GM23338 (cell line): Measurements from ENCODE around the gene ACSM6. TPM values are rescaled to one million over a fixed set of nuclear protein-coding genes. Genes with fewer than 3 reads are reported as not detected.

Experiments used
- ATAC-seq: fragments of 200-7000 bp; cut with Tn5 transposase; 3 replicates; pipeline ENCODE4 v1.9.1; 2020
- DNase-seq: peaks from one replicate; pipeline ENCODE4 v3.0.0-alpha.2; 2015; ENCODE audit warnings: low spot score
- H2AFZ ChIP-seq: fragments of 200-600 bp; sonication (generic); 2 replicates; pipeline ENCODE4 v1.8.0; 2016; ENCODE audit warnings: antibody characterized with exemption, mild to moderate bottlenecking, moderate library complexity
- H3F3A ChIP-seq: fragments of 200-600 bp; sonication (generic); replicated peaks from 2 replicates; pipeline ENCODE4 v1.8.0; 2017; ENCODE audit warnings: antibody characterized with exemption, mixed run types, low read depth
- H3K27ac ChIP-seq: fragments of 200-600 bp; sonication (generic); 2 replicates; pipeline ENCODE4 v1.6.1; 2016; ENCODE audit warnings: low read depth
- H3K27me3 ChIP-seq: fragments of 200-600 bp; sonication (generic); 2 replicates; pipeline ENCODE4 v1.8.0; 2016; ENCODE audit warnings: mild to moderate bottlenecking, mixed run types, moderate library complexity; ENCODE audit not compliant: insufficient read depth
- H3K36me3 ChIP-seq: fragments of 200-600 bp; sonication (generic); 2 replicates; pipeline ENCODE4 v1.8.0; 2016; ENCODE audit warnings: mild to moderate bottlenecking; ENCODE audit not compliant: insufficient read depth
- H3K4me1 ChIP-seq: fragments of 200-600 bp; sonication (generic); 2 replicates; pipeline ENCODE4 v1.8.0; 2016; ENCODE audit warnings: mild to moderate bottlenecking, moderate library complexity; ENCODE audit not compliant: insufficient read depth
- H3K4me2 ChIP-seq: fragments of 200-600 bp; sonication (generic); 2 replicates; pipeline ENCODE4 v1.7.1; 2017; ENCODE audit warnings: mixed run types
- H3K4me3 ChIP-seq: fragments of 200-600 bp; sonication (generic); 2 replicates; pipeline ENCODE4 v1.6.1; 2016; ENCODE audit warnings: mixed run types
- H3K79me2 ChIP-seq: fragments of 200-600 bp; sonication (generic); replicated peaks from 2 replicates; pipeline ENCODE4 v1.8.0; 2017; ENCODE audit warnings: mild to moderate bottlenecking; ENCODE audit not compliant: insufficient read depth
- H3K9me2 ChIP-seq: fragments of 200-600 bp; sonication (generic); 2 replicates; pipeline ENCODE4 v1.8.0; 2017; ENCODE audit not compliant: insufficient read depth
- H4K20me1 ChIP-seq: fragments of 200-600 bp; sonication (generic); replicated peaks from 2 replicates; pipeline ENCODE4 v1.8.0; 2017; ENCODE audit warnings: mild to moderate bottlenecking; ENCODE audit not compliant: insufficient read depth
- H3K27ac Mint-ChIP-seq: 2 replicates; pipeline ENCODE4 v1.8.0; 2020; ENCODE audit warnings: inconsistent platforms, mild to moderate bottlenecking, moderate library complexity, mixed read lengths
- H3K27me3 Mint-ChIP-seq: 3 replicates; pipeline ENCODE4 v1.8.0; 2022; ENCODE audit warnings: low read depth, mild to moderate bottlenecking, moderate library complexity, mixed read lengths, inconsistent platforms; ENCODE audit not compliant: insufficient read depth, poor library complexity
- H3K36me3 Mint-ChIP-seq: 3 replicates; pipeline ENCODE4 v1.8.0; 2021; ENCODE audit warnings: low read depth, mild to moderate bottlenecking, inconsistent platforms, moderate library complexity, mixed read lengths
- H3K4me1 Mint-ChIP-seq: 3 replicates; pipeline ENCODE4 v1.8.0; 2020; ENCODE audit warnings: mild to moderate bottlenecking, inconsistent platforms, mixed read lengths
- H3K4me3 Mint-ChIP-seq: 3 replicates; pipeline ENCODE4 v1.8.0; 2021; ENCODE audit warnings: moderate library complexity, mild to moderate bottlenecking, inconsistent platforms, mixed read lengths
- H3K9me3 Mint-ChIP-seq: 3 replicates; pipeline ENCODE4 v1.8.0; 2020; ENCODE audit warnings: moderate library complexity, mild to moderate bottlenecking, inconsistent platforms, mixed read lengths
- CREB1 ChIP-seq: fragments of 250-450 bp; sonication (Bioruptor Pico); IDR thresholded peaks from 2 replicates; pipeline ENCODE4 v1.5.0; 2020; ENCODE audit warnings: low read depth, mild to moderate bottlenecking, moderate library complexity
- EZH2 ChIP-seq: fragments of 200-600 bp; sonication (generic); IDR thresholded peaks from one replicate; pipeline ENCODE4 v1.8.0; 2017; ENCODE audit warnings: antibody characterized with exemption, mild to moderate bottlenecking, low read depth; ENCODE audit not compliant: unreplicated experiment
- EZH2phosphoT487 ChIP-seq: fragments of 200-600 bp; sonication (generic); IDR thresholded peaks from one replicate; pipeline ENCODE4 v1.8.1; 2018; ENCODE audit warnings: antibody characterized with exemption; ENCODE audit not compliant: unreplicated experiment
- JUNB ChIP-seq: IDR thresholded peaks from one replicate; pipeline ENCODE4 v1.6.1; 2016; ENCODE audit warnings: antibody characterized with exemption; ENCODE audit not compliant: unreplicated experiment
- NANOG ChIP-seq: IDR thresholded peaks from 2 replicates; pipeline ENCODE4 v1.6.1; 2016; ENCODE audit warnings: antibody characterized with exemption, borderline replicate concordance
- POLR2AphosphoS5 ChIP-seq: IDR thresholded peaks from 2 replicates; pipeline ENCODE4 v1.6.1; 2016; ENCODE audit warnings: antibody characterized with exemption, low read depth
- STAT1 ChIP-seq: IDR thresholded peaks from one replicate; pipeline ENCODE4 v1.6.1; 2016; ENCODE audit warnings: antibody characterized with exemption; ENCODE audit not compliant: unreplicated experiment
- ZNF114 ChIP-seq: fragments of 250-450 bp; sonication (Bioruptor Pico); IDR thresholded peaks from 2 replicates; pipeline ENCODE4 v1.5.0; 2020; ENCODE audit warnings: mild to moderate bottlenecking, moderate library complexity
- ZNF331 ChIP-seq: fragments of 250-450 bp; sonication (Bioruptor Pico); IDR thresholded peaks from 2 replicates; pipeline ENCODE4 v1.5.0; 2020; ENCODE audit warnings: low read depth, mild to moderate bottlenecking, moderate library complexity
- polyA plus RNA-seq: library from polyadenylated mRNA; unstranded; fragments of >200 nt; fragmentation: Nextera tagmentation; extraction: Ambion mirVana; gene quantifications from 2 replicates; pipeline ENCODE4 v1.2.1, GENCODE V29; 2016
- total RNA-seq: library from RNA; depleted of rRNA; stranded (reverse); fragments of >200 nt; shearing (Covaris generic); gene quantifications from 2 replicates; pipeline ENCODE4 v1.2.3, GENCODE V29; 2014
- TF ChIP-seq, protein P1 (sequence below): IDR thresholded peaks from one replicate; pipeline ENCODE4 v1.6.1; 2018; ENCODE audit warnings: antibody characterized with exemption; ENCODE audit not compliant: unreplicated experiment
- TF ChIP-seq, protein P2 (sequence below): fragments of 250-450 bp; sonication (Bioruptor Pico); IDR thresholded peaks from 2 replicates; pipeline ENCODE4 v1.5.0; 2020; ENCODE audit warnings: mild to moderate bottlenecking, moderate library complexity
- TF ChIP-seq, protein P3 (sequence below): IDR thresholded peaks from 2 replicates; pipeline ENCODE4 v1.6.1; 2016; ENCODE audit warnings: antibody characterized with exemption
- TF ChIP-seq, protein P4 (sequence below), 2 experiments: fragments of 200-600 bp in 1 of 2; sonication (generic) in 1 of 2; conservative IDR thresholded peaks; 2 replicates each; pipeline versions ENCODE4 v1.5.1 to v1.6.1; 2016 to 2017; ENCODE audit warnings: antibody characterized with exemption in 2 of 2, low read depth in 2 of 2, mild to moderate bottlenecking in 2 of 2, moderate library complexity in 1 of 2

The ACSM6 gene
- total and polyA plus RNA-seq, 2 experiments from 2014 or later, result 0.65 TPM; not detected in 1

DNA sequence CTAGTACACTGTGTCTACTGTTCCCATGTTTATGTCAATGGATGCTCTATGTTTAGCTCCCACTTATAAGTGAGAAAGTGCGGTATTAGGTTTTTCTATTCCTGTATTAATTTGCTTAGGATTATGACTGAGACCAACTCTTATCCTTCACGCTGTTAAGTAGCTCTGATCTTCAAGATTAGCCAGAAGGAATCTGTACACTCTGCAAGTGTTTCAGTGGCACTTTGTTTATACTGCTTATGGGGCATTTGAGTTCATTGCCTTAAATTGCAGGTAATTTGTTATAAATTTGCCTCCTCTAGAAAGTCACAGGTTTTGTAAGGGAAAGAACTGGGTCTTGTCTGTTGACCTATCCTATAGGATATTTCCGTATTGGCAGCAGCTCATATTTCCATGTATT lies 6.4 kb upstream of the ACSM6 start:
- ATAC-seq (no peak), DNase-seq (no peak)
- Histone ChIP-seq H3K79me2 (no peaks in the 10 kb centered on the region), H3K9me2 (peaks cover 8% of the 10 kb centered on the region), H3K4me3 (no peak overlapping the region), H3K4me2 (no peak overlapping the region), H3K4me1 (peaks cover 5% of the 10 kb centered on the region), H3F3A (no peaks in the 10 kb centered on the region), H3K27ac (no peak overlapping the region), H4K20me1 (no peaks in the 10 kb centered on the region), H3K27me3 (no peaks in the 10 kb centered on the region), H3K36me3 (no peaks in the 10 kb centered on the region), H2AFZ (no peak overlapping the region)
- H3K4me3 Mint-ChIP-seq, result no peak overlapping the region
- H3K36me3 Mint-ChIP-seq, result no peaks in the 10 kb centered on the region
- peaks cover 7% of the 10 kb centered on the region for H3K27me3 Mint-ChIP-seq
- H3K27ac Mint-ChIP-seq, result no peak overlapping the region
- peaks cover 7% of the 10 kb centered on the region for H3K4me1 Mint-ChIP-seq
- H3K9me3 Mint-ChIP-seq, result no peaks in the 10 kb centered on the region; the same call in 2 of the 3 replicates
- TF ChIP-seq ZNF114 (no peak), NANOG (no peak), ZNF331 (CRISPR knock-in tag) (no peak), JUNB (no peak), CREB1 (CRISPR knock-in tag) (no peak), EZH2phosphoT487 (no peak), POLR2AphosphoS5 (no peak), EZH2 (no peak), STAT1 (no peak)
- TF ChIP-seq, protein P1, sequence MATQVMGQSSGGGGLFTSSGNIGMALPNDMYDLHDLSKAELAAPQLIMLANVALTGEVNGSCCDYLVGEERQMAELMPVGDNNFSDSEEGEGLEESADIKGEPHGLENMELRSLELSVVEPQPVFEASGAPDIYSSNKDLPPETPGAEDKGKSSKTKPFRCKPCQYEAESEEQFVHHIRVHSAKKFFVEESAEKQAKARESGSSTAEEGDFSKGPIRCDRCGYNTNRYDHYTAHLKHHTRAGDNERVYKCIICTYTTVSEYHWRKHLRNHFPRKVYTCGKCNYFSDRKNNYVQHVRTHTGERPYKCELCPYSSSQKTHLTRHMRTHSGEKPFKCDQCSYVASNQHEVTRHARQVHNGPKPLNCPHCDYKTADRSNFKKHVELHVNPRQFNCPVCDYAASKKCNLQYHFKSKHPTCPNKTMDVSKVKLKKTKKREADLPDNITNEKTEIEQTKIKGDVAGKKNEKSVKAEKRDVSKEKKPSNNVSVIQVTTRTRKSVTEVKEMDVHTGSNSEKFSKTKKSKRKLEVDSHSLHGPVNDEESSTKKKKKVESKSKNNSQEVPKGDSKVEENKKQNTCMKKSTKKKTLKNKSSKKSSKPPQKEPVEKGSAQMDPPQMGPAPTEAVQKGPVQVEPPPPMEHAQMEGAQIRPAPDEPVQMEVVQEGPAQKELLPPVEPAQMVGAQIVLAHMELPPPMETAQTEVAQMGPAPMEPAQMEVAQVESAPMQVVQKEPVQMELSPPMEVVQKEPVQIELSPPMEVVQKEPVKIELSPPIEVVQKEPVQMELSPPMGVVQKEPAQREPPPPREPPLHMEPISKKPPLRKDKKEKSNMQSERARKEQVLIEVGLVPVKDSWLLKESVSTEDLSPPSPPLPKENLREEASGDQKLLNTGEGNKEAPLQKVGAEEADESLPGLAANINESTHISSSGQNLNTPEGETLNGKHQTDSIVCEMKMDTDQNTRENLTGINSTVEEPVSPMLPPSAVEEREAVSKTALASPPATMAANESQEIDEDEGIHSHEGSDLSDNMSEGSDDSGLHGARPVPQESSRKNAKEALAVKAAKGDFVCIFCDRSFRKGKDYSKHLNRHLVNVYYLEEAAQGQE, result no peak
- TF ChIP-seq, protein P2, sequence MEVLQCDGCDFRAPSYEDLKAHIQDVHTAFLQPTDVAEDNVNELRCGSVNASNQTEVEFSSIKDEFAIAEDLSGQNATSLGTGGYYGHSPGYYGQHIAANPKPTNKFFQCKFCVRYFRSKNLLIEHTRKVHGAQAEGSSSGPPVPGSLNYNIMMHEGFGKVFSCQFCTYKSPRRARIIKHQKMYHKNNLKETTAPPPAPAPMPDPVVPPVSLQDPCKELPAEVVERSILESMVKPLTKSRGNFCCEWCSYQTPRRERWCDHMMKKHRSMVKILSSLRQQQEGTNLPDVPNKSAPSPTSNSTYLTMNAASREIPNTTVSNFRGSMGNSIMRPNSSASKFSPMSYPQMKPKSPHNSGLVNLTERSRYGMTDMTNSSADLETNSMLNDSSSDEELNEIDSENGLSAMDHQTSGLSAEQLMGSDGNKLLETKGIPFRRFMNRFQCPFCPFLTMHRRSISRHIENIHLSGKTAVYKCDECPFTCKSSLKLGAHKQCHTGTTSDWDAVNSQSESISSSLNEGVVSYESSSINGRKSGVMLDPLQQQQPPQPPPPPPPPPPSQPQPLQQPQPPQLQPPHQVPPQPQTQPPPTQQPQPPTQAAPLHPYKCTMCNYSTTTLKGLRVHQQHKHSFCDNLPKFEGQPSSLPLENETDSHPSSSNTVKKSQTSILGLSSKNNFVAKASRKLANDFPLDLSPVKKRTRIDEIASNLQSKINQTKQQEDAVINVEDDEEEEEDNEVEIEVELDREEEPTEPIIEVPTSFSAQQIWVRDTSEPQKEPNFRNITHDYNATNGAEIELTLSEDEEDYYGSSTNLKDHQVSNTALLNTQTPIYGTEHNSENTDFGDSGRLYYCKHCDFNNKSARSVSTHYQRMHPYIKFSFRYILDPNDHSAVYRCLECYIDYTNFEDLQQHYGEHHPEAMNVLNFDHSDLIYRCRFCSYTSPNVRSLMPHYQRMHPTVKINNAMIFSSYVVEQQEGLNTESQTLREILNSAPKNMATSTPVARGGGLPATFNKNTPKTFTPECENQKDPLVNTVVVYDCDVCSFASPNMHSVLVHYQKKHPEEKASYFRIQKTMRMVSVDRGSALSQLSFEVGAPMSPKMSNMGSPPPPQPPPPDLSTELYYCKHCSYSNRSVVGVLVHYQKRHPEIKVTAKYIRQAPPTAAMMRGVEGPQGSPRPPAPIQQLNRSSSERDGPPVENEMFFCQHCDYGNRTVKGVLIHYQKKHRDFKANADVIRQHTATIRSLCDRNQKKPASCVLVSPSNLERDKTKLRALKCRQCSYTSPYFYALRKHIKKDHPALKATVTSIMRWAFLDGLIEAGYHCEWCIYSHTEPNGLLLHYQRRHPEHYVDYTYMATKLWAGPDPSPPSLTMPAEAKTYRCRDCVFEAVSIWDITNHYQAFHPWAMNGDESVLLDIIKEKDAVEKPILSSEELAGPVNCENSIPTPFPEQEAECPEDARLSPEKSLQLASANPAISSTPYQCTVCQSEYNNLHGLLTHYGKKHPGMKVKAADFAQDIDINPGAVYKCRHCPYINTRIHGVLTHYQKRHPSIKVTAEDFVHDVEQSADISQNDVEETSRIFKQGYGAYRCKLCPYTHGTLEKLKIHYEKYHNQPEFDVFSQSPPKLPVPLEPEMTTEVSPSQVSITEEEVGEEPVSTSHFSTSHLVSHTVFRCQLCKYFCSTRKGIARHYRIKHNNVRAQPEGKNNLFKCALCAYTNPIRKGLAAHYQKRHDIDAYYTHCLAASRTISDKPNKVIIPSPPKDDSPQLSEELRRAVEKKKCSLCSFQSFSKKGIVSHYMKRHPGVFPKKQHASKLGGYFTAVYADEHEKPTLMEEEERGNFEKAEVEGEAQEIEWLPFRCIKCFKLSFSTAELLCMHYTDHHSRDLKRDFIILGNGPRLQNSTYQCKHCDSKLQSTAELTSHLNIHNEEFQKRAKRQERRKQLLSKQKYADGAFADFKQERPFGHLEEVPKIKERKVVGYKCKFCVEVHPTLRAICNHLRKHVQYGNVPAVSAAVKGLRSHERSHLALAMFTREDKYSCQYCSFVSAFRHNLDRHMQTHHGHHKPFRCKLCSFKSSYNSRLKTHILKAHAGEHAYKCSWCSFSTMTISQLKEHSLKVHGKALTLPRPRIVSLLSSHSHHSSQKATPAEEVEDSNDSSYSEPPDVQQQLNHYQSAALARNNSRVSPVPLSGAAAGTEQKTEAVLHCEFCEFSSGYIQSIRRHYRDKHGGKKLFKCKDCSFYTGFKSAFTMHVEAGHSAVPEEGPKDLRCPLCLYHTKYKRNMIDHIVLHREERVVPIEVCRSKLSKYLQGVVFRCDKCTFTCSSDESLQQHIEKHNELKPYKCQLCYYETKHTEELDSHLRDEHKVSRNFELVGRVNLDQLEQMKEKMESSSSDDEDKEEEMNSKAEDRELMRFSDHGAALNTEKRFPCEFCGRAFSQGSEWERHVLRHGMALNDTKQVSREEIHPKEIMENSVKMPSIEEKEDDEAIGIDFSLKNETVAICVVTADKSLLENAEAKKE (CRISPR knock-in tag), result no peak
- TF ChIP-seq, protein P3, sequence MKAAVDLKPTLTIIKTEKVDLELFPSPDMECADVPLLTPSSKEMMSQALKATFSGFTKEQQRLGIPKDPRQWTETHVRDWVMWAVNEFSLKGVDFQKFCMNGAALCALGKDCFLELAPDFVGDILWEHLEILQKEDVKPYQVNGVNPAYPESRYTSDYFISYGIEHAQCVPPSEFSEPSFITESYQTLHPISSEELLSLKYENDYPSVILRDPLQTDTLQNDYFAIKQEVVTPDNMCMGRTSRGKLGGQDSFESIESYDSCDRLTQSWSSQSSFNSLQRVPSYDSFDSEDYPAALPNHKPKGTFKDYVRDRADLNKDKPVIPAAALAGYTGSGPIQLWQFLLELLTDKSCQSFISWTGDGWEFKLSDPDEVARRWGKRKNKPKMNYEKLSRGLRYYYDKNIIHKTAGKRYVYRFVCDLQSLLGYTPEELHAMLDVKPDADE, result no peak
- TF ChIP-seq, protein P4, sequence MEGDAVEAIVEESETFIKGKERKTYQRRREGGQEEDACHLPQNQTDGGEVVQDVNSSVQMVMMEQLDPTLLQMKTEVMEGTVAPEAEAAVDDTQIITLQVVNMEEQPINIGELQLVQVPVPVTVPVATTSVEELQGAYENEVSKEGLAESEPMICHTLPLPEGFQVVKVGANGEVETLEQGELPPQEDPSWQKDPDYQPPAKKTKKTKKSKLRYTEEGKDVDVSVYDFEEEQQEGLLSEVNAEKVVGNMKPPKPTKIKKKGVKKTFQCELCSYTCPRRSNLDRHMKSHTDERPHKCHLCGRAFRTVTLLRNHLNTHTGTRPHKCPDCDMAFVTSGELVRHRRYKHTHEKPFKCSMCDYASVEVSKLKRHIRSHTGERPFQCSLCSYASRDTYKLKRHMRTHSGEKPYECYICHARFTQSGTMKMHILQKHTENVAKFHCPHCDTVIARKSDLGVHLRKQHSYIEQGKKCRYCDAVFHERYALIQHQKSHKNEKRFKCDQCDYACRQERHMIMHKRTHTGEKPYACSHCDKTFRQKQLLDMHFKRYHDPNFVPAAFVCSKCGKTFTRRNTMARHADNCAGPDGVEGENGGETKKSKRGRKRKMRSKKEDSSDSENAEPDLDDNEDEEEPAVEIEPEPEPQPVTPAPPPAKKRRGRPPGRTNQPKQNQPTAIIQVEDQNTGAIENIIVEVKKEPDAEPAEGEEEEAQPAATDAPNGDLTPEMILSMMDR (conservative IDR thresholded peaks at IDR 0.05; ENCODE audit: low read depth in 2 of 2), result no peak
